HL-60 (cell line): Measurements from ENCODE around the gene LBX2.

Experiments
- DNase-seq, 2 experiments: peaks; one replicate each; pipeline ENCODE4 v3.0.0-alpha.2; 2010 to 2020; ENCODE audit warnings: low read depth in 1 of 2, low spot score in 1 of 2
- H3K27ac ChIP-seq: fragments of 250-450 bp; sonication (Bioruptor Pico); replicated peaks from 2 replicates; pipeline ENCODE4 v1.5.1; 2020; ENCODE audit warnings: mild to moderate bottlenecking, moderate library complexity
- H3K27me3 ChIP-seq: fragments of 250-450 bp; sonication (Bioruptor Pico); 2 replicates; pipeline ENCODE4 v1.5.1; 2021; ENCODE audit warnings: mild to moderate bottlenecking, moderate library complexity; ENCODE audit not compliant: insufficient read depth, poor library complexity, severe bottlenecking
- H3K4me3 ChIP-seq: replicated peaks from 2 replicates; pipeline ENCODE4 v1.5.1; 2011; ENCODE audit warnings: mild to moderate bottlenecking, control low read depth, low read length; ENCODE audit not compliant: insufficient read depth
- GABPA ChIP-seq: IDR thresholded peaks from 2 replicates; pipeline ENCODE4 v1.6.1; 2012; ENCODE audit warnings: low read depth
- POLR2AphosphoS5 ChIP-seq: IDR thresholded peaks from 2 replicates; pipeline ENCODE4 v1.6.1; 2012; ENCODE audit warnings: low read depth
- SPI1 ChIP-seq: IDR thresholded peaks from 2 replicates; pipeline ENCODE4 v1.6.1; 2012; ENCODE audit warnings: low read depth, mild to moderate bottlenecking, borderline replicate concordance
- TF ChIP-seq, protein P1 (sequence below): IDR thresholded peaks from one replicate; pipeline ENCODE4 v1.5.1; 2011; ENCODE audit warnings: low read length, control low read depth, inconsistent platforms; ENCODE audit not compliant: insufficient read depth
- TF ChIP-seq, protein P2 (sequence below): IDR thresholded peaks from 2 replicates; pipeline ENCODE4 v1.6.1; 2012; ENCODE audit warnings: low read depth; ENCODE audit not compliant: insufficient replicate concordance

The LBX2 gene

DNA sequence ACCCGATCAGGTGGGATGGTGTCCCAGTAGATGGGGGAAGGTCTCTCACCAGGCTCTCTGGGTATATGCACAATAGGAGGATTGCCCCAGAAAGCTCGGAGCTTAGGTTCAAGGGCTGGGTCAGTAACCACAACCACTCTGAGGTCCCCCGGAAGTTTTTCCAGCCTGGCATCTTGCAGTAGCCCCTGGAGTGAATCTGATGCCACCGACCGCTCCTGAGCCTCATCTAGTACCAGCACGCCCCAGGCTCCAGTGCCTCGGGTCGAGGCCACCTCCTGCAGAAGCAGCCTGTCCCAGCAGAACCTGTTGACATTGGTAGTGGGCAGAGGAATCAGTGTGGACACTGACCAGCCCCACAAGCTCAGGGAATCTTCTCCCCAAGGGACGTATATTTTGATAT lies 24.6 kb upstream of the LBX2 start:
- TF ChIP-seq SPI1 (no peak), GABPA (no peak), POLR2AphosphoS5 (no peak)
- TF ChIP-seq, protein P1, sequence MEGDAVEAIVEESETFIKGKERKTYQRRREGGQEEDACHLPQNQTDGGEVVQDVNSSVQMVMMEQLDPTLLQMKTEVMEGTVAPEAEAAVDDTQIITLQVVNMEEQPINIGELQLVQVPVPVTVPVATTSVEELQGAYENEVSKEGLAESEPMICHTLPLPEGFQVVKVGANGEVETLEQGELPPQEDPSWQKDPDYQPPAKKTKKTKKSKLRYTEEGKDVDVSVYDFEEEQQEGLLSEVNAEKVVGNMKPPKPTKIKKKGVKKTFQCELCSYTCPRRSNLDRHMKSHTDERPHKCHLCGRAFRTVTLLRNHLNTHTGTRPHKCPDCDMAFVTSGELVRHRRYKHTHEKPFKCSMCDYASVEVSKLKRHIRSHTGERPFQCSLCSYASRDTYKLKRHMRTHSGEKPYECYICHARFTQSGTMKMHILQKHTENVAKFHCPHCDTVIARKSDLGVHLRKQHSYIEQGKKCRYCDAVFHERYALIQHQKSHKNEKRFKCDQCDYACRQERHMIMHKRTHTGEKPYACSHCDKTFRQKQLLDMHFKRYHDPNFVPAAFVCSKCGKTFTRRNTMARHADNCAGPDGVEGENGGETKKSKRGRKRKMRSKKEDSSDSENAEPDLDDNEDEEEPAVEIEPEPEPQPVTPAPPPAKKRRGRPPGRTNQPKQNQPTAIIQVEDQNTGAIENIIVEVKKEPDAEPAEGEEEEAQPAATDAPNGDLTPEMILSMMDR, result no peak
- TF ChIP-seq, protein P2, sequence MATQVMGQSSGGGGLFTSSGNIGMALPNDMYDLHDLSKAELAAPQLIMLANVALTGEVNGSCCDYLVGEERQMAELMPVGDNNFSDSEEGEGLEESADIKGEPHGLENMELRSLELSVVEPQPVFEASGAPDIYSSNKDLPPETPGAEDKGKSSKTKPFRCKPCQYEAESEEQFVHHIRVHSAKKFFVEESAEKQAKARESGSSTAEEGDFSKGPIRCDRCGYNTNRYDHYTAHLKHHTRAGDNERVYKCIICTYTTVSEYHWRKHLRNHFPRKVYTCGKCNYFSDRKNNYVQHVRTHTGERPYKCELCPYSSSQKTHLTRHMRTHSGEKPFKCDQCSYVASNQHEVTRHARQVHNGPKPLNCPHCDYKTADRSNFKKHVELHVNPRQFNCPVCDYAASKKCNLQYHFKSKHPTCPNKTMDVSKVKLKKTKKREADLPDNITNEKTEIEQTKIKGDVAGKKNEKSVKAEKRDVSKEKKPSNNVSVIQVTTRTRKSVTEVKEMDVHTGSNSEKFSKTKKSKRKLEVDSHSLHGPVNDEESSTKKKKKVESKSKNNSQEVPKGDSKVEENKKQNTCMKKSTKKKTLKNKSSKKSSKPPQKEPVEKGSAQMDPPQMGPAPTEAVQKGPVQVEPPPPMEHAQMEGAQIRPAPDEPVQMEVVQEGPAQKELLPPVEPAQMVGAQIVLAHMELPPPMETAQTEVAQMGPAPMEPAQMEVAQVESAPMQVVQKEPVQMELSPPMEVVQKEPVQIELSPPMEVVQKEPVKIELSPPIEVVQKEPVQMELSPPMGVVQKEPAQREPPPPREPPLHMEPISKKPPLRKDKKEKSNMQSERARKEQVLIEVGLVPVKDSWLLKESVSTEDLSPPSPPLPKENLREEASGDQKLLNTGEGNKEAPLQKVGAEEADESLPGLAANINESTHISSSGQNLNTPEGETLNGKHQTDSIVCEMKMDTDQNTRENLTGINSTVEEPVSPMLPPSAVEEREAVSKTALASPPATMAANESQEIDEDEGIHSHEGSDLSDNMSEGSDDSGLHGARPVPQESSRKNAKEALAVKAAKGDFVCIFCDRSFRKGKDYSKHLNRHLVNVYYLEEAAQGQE, result no peak
- Histone ChIP-seq H3K4me3 (no peak overlapping the region), H3K27me3 (peaks cover 7% of the 10 kb centered on the region), H3K27ac (no peak overlapping the region)
- DNase-seq, result no peak

- DNase-seq, result no peak
- TF ChIP-seq, protein P2, result no peak
- TF ChIP-seq SPI1 (no peak), POLR2AphosphoS5 (no peak), GABPA (no peak)
- TF ChIP-seq, protein P1, result no peak
- no peak overlapping the region for H3K27ac ChIP-seq
- no peak overlapping the region for H3K4me3 ChIP-seq
- peaks cover 18% of the 10 kb centered on the region for H3K27me3 ChIP-seq
Observed at GRCh38 chr2:74522516-74522915, 23.1 kb upstream of the LBX2 start.

DNA sequence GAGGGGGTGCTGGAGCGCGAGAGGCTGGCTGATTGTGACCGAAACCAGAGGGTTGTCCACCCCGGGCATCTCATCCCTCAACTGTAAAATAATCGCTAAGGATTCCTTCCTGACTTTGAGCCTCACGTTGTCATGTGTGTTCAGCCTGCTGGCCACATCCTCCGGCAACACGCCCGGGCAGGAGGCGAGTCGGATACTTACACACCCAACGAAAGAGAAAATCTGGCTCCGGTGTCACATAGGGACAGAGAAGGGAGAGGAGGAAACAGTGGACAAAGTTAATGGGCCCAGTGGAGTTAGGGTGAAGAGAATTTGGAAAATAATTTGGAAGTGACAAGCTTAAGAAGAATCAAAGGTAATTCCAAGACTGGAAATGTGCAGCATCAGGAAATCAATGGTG lies 17.2 kb upstream of the LBX2 start:
- TF ChIP-seq SPI1 (no peak), GABPA (no peak), POLR2AphosphoS5 (no peak)
- TF ChIP-seq, protein P2, result no peak
- TF ChIP-seq, protein P1, result no peak
- Histone ChIP-seq H3K27ac (no peak overlapping the region), H3K4me3 (no peak overlapping the region), H3K27me3 (peaks cover 70% of the 10 kb centered on the region)
- no peak for DNase-seq
